Measurements from ENCODE around the gene SCN10A. TPM values are rescaled to one million over a fixed set of nuclear protein-coding genes. Genes with fewer than 3 reads are reported as not detected.

The SCN10A gene
- total RNA-seq, 1 experiment from 2014 or later: not detected

DNA sequence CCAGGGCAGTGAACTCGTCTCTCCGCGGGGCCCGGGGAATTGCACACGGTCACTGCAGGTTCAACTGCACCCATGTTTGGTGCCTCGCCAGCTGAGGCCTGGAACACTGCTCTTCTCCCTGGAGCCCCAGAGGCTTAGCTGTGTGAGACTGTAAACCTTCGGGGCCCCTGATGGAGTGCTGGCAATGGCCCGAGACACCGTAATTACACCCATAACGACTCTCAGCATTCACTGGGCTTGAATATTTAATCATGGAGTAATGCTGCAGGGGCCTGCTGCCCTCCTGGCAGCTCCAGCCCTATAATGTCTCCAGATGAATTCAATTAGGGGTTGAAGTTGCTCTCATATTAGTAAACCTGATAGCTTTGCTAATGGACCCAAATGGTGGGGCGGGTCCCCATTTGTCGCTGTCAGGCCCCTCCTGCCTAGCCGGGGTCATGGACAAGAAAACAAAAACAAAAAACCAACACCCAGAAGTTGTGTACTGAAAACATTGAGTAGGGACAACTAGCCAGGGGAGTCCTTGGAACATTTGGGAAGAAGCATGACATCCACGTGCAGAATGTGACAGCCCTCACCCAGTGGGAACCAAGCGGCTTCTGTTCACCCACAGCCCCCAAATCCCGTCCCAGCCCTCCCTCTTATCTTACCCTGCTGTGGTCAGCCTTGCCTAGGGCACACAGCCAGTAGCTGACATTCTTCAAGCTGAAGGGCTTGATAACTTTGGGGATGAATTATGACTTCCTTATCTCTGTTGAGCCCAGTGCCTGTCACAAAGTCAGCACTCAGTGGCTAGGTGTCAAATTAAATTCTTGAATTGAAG, 92.2 kb downstream of the SCN10A start:
- no peak for DNase-seq (ENCODE audit: low read depth in 1 of 2, low spot score in 2 of 2)
- no peak overlapping the region for H3K4me3 ChIP-seq
- no peak overlapping the region for H3K27ac ChIP-seq
- H3K4me1 ChIP-seq (replicated peaks): peaks cover 29% of the 10 kb centered on the region
- no peaks in the 10 kb centered on the region for H3K36me3 ChIP-seq
- no peaks in the 10 kb centered on the region for H3K27me3 ChIP-seq (replicated peaks)
- H3K9me3 ChIP-seq (replicated peaks): no peaks in the 10 kb centered on the region

DNA sequence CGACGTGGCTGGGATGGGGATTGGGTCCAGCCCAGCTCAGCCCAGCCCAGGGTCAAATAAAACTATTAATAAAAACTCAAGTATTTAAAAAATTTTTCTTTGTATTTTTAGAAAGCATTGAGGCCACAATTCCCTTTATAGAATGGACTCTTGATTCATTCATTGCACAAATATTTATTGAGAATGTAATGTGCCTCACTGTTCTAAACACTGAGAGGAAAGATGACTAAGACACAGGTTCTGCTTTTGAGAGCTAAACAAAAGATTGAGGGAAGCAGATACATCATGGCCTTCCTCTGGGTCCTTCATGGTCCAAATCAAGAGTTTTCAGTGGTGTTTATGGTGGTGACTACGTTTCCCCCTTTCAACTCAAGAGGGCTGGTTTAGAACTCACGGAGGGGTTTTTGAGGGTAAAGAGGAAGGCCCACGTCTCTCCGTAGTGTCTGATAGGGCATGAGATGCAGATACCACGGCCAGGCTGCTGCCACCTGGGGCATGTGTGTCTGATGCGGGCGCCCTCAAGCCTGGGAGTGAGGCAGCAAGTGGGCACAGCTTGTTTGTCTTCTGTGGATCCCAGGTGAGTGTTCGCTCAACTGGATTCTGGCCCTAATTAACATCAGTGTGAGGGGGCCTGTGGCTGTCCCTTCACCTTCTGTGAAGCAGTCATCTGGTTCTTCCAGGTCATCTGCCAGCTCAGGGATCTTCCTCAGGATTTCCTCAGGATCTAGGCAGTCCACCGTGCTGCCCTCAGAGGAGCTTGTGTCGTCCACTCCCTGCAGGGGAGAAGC, 93.0 kb downstream of the SCN10A start:
- H3K4me1 ChIP-seq (replicated peaks): peaks cover 29% of the 10 kb centered on the region
- H3K27ac ChIP-seq: peak overlapping the region; percentile 11; the same call in 1 of the 2 replicates
- no peaks in the 10 kb centered on the region for H3K27me3 ChIP-seq (replicated peaks)
- no peaks in the 10 kb centered on the region for H3K9me3 ChIP-seq (replicated peaks)
- no peak overlapping the region for H3K4me3 ChIP-seq
- no peaks in the 10 kb centered on the region for H3K36me3 ChIP-seq
- peak in 1 of 2 experiments; percentile 34 for DNase-seq (ENCODE audit: low read depth in 1 of 2, low spot score in 2 of 2)

DNA sequence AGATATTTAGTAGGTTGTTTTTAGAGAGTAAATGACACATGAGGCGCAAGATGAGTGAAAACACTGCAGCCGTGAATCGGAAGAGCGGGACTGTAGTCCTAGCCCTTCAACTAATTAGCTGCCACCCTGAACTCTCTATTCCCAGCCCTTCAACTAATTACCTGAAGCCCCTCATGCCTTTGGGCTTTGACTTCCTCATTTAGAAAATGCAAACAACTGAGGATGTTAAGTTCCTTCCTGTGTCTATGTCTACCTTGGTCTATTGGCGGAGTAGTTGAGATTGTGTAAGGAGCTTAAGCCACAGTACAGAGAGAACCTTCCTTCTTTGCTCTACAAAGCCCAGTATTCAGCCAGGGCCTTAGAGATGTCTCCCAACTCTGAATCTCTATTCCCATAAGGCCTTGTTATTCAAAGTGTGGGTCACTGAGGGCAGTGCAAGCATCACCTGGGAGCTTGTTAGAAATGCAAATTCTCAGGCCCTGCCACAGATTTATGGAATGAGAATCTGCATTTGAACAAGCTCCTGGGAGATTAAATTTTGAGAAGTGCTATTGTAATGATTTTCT, 94.7 kb downstream of the SCN10A start:
- Histone ChIP-seq H3K4me1 (replicated peaks) (peaks cover 29% of the 10 kb centered on the region), H3K27me3 (replicated peaks) (no peaks in the 10 kb centered on the region), H3K9me3 (replicated peaks) (no peaks in the 10 kb centered on the region), H3K27ac (no peak overlapping the region), H3K36me3 (no peaks in the 10 kb centered on the region), H3K4me3 (no peak overlapping the region)
- DNase-seq (ENCODE audit: low read depth in 1 of 2, low spot score in 2 of 2): no peak

DNA sequence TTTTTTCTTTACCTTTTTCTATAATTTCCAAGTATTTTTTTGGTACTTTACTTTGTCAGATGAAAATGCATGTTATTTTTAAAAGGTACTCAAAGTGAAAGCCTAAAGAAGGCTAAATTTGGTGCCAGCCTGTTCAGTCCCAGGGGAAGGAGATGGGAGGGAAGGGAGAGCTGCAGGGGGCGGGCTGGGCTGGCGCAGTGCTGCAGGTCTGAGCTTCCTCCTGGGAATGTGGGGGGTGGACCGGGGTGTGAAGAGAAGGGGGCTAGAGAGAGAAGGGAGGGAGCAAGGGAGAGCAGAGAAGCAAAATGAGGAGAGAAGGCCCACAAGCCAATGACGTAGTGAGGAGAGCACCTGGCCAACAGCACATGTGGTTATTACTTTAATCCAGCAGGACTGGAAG, 95.6 kb downstream of the SCN10A start:
- Histone ChIP-seq H3K9me3 (replicated peaks) (no peaks in the 10 kb centered on the region), H3K27ac (no peak overlapping the region), H3K27me3 (replicated peaks) (no peaks in the 10 kb centered on the region), H3K4me3 (no peak overlapping the region), H3K4me1 (replicated peaks) (peaks cover 24% of the 10 kb centered on the region), H3K36me3 (no peaks in the 10 kb centered on the region)
- DNase-seq (ENCODE audit: low read depth in 1 of 2, low spot score in 2 of 2): no peak

DNA sequence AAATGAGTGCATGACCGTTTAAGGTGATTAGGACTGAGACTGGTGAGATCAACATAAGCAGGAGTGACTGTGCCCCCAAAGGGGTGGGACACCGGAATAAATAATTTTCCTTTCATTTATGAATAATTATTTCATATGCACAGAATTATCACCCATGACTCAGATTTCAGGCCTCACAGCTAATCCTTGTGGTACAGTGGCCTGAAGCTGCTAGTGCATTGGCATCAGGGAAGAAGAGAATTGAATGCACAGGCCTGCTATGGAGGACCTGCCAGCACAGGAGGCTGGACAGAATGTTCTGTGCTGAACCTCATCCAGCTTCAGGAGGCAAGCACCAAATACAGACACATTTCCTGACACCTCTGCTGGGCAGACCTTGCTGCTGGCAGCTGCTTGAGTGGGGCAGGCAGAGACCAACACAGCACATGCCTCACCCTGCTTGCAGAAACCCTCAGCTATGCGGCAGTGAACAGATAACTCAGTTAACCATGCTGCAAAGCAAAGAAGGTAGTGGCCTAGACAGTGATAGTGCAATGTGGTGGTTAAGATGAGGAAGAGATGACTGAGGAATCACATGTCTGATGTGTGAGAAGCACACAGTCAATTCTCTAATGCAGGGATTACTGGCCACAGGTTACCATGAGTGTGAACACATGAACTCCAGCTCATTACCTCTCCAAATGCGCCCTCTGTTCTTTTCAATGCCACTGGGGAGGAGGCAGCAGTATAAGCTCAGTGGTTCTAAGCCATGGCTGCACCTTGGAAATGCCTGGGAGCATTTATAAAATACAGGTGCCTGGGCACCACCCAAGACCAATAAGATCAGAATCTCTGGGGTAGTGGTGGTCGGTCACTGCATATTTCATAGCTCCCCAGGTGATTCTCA, 98.4 kb downstream of the SCN10A start:
- Histone ChIP-seq H3K27ac (no peak overlapping the region), H3K36me3 (no peaks in the 10 kb centered on the region), H3K9me3 (replicated peaks) (no peaks in the 10 kb centered on the region), H3K4me1 (replicated peaks) (peaks cover 6% of the 10 kb centered on the region), H3K4me3 (no peak overlapping the region), H3K27me3 (replicated peaks) (no peaks in the 10 kb centered on the region)
- no peak for DNase-seq (ENCODE audit: low read depth in 1 of 2, low spot score in 2 of 2)

DNA sequence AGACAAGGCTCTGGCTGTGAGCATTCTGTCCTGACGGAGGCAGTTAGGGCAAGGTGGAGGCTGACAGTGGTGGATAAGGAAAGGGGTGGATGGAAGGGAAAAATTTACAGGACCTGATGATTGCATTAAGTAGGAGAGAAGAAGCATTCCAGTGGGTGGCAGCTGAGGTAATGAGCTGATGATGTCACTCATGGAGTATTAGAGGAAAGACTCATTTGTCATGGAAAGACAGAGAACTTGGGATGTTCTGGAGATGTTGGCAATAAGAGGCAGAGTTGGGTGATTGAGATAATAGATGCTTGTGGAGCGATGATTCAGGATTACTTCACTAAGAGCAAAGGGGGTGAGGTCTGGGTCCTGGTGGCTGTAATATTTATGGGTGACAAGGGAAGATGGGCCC, 102.9 kb downstream of the SCN10A start:
- Histone ChIP-seq H3K27me3 (replicated peaks) (no peaks in the 10 kb centered on the region; the same call in 1 of the 2 replicates), H3K9me3 (replicated peaks) (no peaks in the 10 kb centered on the region), H3K27ac (no peak overlapping the region), H3K4me1 (replicated peaks) (no peaks in the 10 kb centered on the region), H3K36me3 (no peaks in the 10 kb centered on the region), H3K4me3 (no peak overlapping the region)
- no peak for DNase-seq (ENCODE audit: low read depth in 1 of 2, low spot score in 2 of 2)

DNA sequence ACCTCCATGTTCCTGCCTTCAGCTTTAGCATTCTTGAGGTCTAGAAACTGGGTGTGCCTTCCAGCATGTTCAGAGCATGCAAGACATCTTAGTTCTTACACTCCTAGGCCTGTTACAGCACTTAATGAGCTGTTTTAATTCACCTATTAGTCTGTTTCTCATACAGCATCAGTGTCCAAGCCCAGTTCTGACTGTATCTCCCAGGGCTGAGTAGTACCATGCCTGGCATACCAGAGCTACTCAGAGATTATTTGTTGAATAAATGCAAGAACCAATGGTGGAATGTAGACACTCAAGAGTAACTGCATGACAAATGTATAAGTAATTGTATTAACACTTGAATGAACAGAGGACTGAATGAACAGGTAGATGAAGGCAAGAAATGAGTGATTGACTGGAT, 104.7 kb downstream of the SCN10A start:
- Histone ChIP-seq H3K4me3 (no peak overlapping the region), H3K36me3 (no peaks in the 10 kb centered on the region), H3K4me1 (replicated peaks) (no peaks in the 10 kb centered on the region), H3K9me3 (replicated peaks) (no peaks in the 10 kb centered on the region), H3K27me3 (replicated peaks) (no peaks in the 10 kb centered on the region; the same call in 1 of the 2 replicates), H3K27ac (no peak overlapping the region)
- DNase-seq (ENCODE audit: low read depth in 1 of 2, low spot score in 2 of 2): no peak

DNA sequence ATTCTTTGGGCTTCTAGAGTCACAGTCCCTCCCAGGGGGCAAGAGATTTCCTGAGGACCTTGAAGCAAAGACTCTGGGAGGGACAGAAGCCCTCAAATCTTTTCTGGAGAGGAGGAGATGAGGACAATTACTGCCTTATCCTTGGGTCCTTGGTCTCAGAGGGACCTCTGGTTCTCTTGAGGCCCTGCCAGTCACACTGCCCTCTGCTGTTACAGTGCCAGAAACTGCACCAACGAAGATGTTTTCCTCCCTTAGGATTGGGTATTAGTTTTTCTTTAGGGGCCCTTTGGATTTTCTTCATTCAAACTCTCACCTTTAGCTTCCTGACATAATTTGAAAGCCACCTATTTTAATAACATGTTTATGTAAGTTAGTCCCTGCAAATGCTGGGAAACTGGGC, 108.3 kb downstream of the SCN10A start:
- Histone ChIP-seq H3K4me3 (no peak overlapping the region), H3K27ac (no peak overlapping the region), H3K36me3 (no peaks in the 10 kb centered on the region), H3K27me3 (replicated peaks) (peaks cover 3% of the 10 kb centered on the region), H3K9me3 (replicated peaks) (no peaks in the 10 kb centered on the region), H3K4me1 (replicated peaks) (no peaks in the 10 kb centered on the region)
- no peak for DNase-seq (ENCODE audit: low read depth in 1 of 2, low spot score in 2 of 2)

DNA sequence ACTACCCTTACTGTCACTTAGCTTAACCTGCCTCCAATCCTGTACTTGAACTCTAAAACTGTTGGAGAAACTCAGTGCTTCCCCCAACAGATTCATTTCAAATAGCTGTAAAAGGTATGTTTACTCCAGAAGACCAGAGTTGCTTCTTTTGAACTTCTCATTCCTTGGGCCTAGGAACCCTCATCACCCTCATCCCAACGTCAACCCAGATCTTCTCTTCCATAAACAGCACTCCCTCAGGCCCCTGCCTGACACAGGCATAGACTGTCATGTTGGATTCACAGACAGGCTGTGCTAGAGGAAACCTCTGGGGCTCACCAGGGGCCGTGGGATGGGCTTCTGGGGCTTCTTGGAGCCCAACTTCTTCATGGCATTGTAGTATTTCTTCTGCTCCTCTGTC, 109.1 kb downstream of the SCN10A start:
- H3K27me3 ChIP-seq (replicated peaks): peaks cover 3% of the 10 kb centered on the region
- no peaks in the 10 kb centered on the region for H3K36me3 ChIP-seq
- DNase-seq (ENCODE audit: low read depth in 1 of 2, low spot score in 2 of 2): no peak
- H3K27ac ChIP-seq: no peak overlapping the region
- no peaks in the 10 kb centered on the region for H3K9me3 ChIP-seq (replicated peaks)
- H3K4me3 ChIP-seq: no peak overlapping the region
- H3K4me1 ChIP-seq (replicated peaks): no peaks in the 10 kb centered on the region

DNA sequence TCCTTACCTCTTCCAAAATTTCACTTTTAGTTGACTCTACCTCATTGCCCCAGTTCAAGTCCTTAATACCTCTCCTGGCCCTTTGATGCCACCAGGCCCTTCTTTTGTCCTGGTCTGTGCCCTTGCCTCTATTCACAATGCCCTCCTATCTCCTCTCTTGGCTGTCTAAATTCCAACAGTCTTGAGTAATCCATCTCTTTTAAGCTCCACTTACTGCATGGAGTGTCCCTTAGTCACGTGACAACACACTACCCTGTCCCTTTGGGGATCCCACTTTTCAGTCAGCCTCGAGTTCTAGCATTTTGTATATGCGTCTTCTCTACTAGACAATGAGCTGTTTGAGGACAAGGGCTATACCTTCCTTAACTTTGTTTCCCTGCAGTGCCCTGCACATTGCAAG, 113.8 kb downstream of the SCN10A start:
- no peak for DNase-seq (ENCODE audit: low read depth in 1 of 2, low spot score in 2 of 2)
- Histone ChIP-seq H3K9me3 (replicated peaks) (no peaks in the 10 kb centered on the region), H3K36me3 (no peaks in the 10 kb centered on the region), H3K4me1 (replicated peaks) (no peaks in the 10 kb centered on the region), H3K27me3 (replicated peaks) (peaks cover 3% of the 10 kb centered on the region; the same call in 1 of the 2 replicates), H3K27ac (no peak overlapping the region), H3K4me3 (no peak overlapping the region)

DNA sequence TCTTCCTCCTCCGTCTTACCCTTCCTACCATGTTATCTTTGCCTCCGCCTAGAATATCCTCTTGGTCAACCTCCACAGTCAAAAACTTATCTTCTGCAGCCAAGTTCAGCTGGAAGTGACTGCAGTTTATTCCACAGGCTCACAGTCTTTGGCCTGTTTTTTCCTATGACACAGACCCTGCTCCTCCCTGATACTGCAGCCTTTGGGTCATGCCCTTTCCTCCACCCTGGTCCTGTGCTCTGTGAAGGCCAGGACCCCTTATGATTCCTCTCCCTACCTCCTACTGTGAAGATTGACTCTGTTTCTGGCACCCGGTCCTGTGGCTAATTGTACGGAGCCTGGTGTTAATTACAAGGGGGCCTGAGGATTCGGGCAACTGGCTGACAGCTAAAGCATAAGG, 117.3 kb downstream of the SCN10A start:
- H3K36me3 ChIP-seq: no peaks in the 10 kb centered on the region
- H3K4me1 ChIP-seq (replicated peaks): no peaks in the 10 kb centered on the region
- H3K9me3 ChIP-seq (replicated peaks): no peaks in the 10 kb centered on the region
- H3K27ac ChIP-seq: no peak overlapping the region
- H3K4me3 ChIP-seq: no peak overlapping the region
- H3K27me3 ChIP-seq (replicated peaks): no peaks in the 10 kb centered on the region
- DNase-seq (ENCODE audit: low read depth in 1 of 2, low spot score in 2 of 2): peak in 1 of 2 experiments; percentile 0

DNA sequence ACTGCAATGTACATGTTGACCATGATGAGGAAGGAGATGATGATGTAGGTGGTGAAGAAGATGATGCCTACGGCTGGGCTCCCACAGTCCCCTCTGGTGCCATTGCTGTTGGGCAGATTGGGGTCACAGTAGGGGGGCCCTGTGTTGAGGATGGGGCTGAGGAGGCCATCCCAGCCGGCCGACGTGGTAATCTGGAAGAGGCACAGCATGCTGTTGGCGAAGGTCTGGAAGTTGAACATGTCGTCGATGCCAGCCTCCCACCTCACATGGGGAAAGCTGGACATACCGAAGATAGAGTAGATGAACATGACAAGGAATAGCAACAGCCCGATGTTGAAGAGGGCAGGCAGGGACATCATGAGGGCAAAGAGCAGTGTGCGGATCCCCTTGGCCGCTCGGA, 118.0 kb downstream of the SCN10A start:
- no peak overlapping the region for H3K27ac ChIP-seq
- peak in 1 of 2 experiments; percentile 18 for DNase-seq (ENCODE audit: low read depth in 1 of 2, low spot score in 2 of 2)
- H3K27me3 ChIP-seq (replicated peaks): no peaks in the 10 kb centered on the region

DNA sequence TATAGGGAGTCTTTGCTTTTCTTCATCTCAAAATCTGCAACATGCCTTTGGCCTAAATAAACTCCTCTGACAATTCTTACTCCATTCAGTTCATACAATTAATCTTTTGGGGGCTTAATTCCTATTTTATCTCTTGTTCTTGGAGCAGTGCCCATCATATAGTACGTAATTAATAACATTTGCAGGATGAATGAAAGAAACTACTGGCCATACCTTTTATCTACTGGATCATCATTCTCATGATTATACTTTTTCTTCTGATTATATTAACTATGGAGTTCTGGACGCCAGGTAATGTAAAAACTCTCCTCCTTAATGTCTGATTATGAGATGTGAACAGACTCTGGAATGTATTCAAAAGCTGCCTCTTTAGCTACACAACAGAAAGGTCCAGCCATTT, 120.0 kb downstream of the SCN10A start:
- H3K27me3 ChIP-seq (replicated peaks): no peaks in the 10 kb centered on the region
- H3K4me1 ChIP-seq (replicated peaks): no peaks in the 10 kb centered on the region
- DNase-seq (ENCODE audit: low read depth in 1 of 2, low spot score in 2 of 2): no peak
- no peaks in the 10 kb centered on the region for H3K9me3 ChIP-seq (replicated peaks)
- H3K36me3 ChIP-seq: no peaks in the 10 kb centered on the region
- H3K4me3 ChIP-seq: no peak overlapping the region
- no peak overlapping the region for H3K27ac ChIP-seq

More for the DNA sequence above, 118.0 kb downstream of the SCN10A start:
- no peak overlapping the region for H3K4me3 ChIP-seq
- H3K9me3 ChIP-seq (replicated peaks): no peaks in the 10 kb centered on the region
- no peaks in the 10 kb centered on the region for H3K36me3 ChIP-seq
- no peaks in the 10 kb centered on the region for H3K4me1 ChIP-seq (replicated peaks)
